ENCODE data around the gene BAMBI. TPM values are rescaled to one million over a fixed set of nuclear protein-coding genes. Genes with fewer than 3 reads are reported as not detected.

Gene BAMBI
- total RNA-seq, 1 donor from 2014 or later, result 6.5 TPM

Other genes with a start within 250 kb of the BAMBI start
- 62.8 TPM for gene WAC, start 144.4 kb upstream of the BAMBI start, total RNA-seq

Measured in esophagus mucosa (tissue), 1 donor.